Sigmoid colon (tissue), 4 donors: ENCODE measurements around the gene MMP1.

ENCODE experiments used
- CTCF ChIP-seq, 4 experiments: fragments of 450-650 bp in 3 of 4; fragments of 200-600 bp in 1 of 4; IDR thresholded peaks; one replicate each; pipeline ENCODE4 v1.5.1; 2016 to 2019; ENCODE audit warnings: antibody characterized with exemption in 4 of 4, mild to moderate bottlenecking in 3 of 4, moderate library complexity in 2 of 4
- EP300 ChIP-seq, 4 donors: sonication (generic); formaldehyde crosslinking; IDR thresholded peaks; one replicate each; pipeline ENCODE4 v1.6.1; 2017; ENCODE audit warnings: antibody characterized with exemption in 4 of 4
- POLR2A ChIP-seq, 2 donors: fragments of 450-650 bp; IDR thresholded peaks; one replicate each; pipeline ENCODE4 v1.6.1; 2016; ENCODE audit warnings: antibody characterized with exemption in 2 of 2, mild to moderate bottlenecking in 2 of 2, moderate library complexity in 2 of 2
- POLR2AphosphoS5 ChIP-seq, 4 donors: sonication (generic); formaldehyde crosslinking; IDR thresholded peaks; one replicate each; pipeline ENCODE4 v1.6.1; 2017; ENCODE audit warnings: antibody characterized with exemption in 4 of 4

- TF ChIP-seq CTCF (IDR thresholded peaks at IDR 0.05), result no peak
- no peak for TF ChIP-seq POLR2A (IDR thresholded peaks at IDR 0.05)
- no peak for TF ChIP-seq POLR2AphosphoS5 (IDR thresholded peaks at IDR 0.05)
- TF ChIP-seq EP300 (IDR thresholded peaks at IDR 0.05), result no peak
Observed at GRCh38 chr11:102783016-102783415, 14.9 kb downstream of the MMP1 start.
